HepG2 (cell line): ENCODE data around the gene ZNF117. TPM values are rescaled to one million over a fixed set of nuclear protein-coding genes. Genes with fewer than 3 reads are reported as not detected.

Source experiments
- ATAC-seq: fragments of 200-7000 bp; cut with Tn5 transposase; 3 replicates; pipeline ENCODE4 v1.9.1; 2020; ENCODE audit warnings: mild to moderate bottlenecking, moderate library complexity
- BruUV-seq: library from RNA; stranded (reverse); fragments of 400-500 nt; replicated peaks from 2 replicates; lab custom pipeline; 2021; lab: Mats Ljungman, UMichigan
- CTCF ChIA-PET: fragments of 300-600 bp; formaldehyde crosslinking; extraction: SDS; loops from one replicate; lab custom pipeline; 2021; ENCODE audit warnings: low total read pairs, inconsistent platforms, low intra/inter-chr PET ratio; lab: Yijun Ruan, JAX
- POLR2A ChIA-PET: fragments of 350-600 bp; sonication (Branson Sonifier 250); formaldehyde crosslinking; loops from one replicate; lab custom pipeline; 2020; ENCODE audit warnings: antibody characterized with exemption, inconsistent platforms; lab: Yijun Ruan, JAX
- DNase-seq: peaks from one replicate; pipeline ENCODE4 v3.0.0-alpha.2; 2015; ENCODE audit warnings: low spot score
- FAIRE-seq: peaks from 3 replicates; lab custom pipeline; 2011; peaks lifted over from hg19 to GRCh38; lab: Jason Lieb, UNC
- H2AFZ ChIP-seq: one replicate; pipeline ENCODE4 v1.6.1; 2011; ENCODE audit warnings: low read length, inconsistent platforms
- H3K27ac ChIP-seq: fragments of 300-600 bp; 3 replicates; pipeline ENCODE4 v1.8.0; 2011; ENCODE audit warnings: mixed run types, mild to moderate bottlenecking, mixed read lengths, low read length, inconsistent platforms; ENCODE audit not compliant: insufficient read depth; ENCODE audit errors: extremely low read length
- H3K27me3 ChIP-seq, 2 experiments: fragments of 200-600 bp in 1 of 2; 2 replicates in 1 of 2; 3 replicates in 1 of 2; pipeline versions ENCODE4 v1.6.0 to v1.8.0; 2011; ENCODE audit warnings: low read length in 2 of 2, mild to moderate bottlenecking in 2 of 2, moderate library complexity in 2 of 2, inconsistent platforms in 1 of 2; ENCODE audit not compliant: insufficient read depth in 2 of 2, control insufficient read depth in 1 of 2
- H3K36me3 ChIP-seq, 2 experiments: fragments of 200-600 bp in 1 of 2; replicated peaks in 1 of 2; 2 replicates in 1 of 2; 3 replicates in 1 of 2; pipeline versions ENCODE4 v1.5.1 to v1.8.0; 2011; ENCODE audit warnings: low read length in 2 of 2, inconsistent platforms in 1 of 2; ENCODE audit not compliant: insufficient read depth in 2 of 2, control insufficient read depth in 1 of 2
- H3K4me1 ChIP-seq: 2 replicates; pipeline ENCODE4 v1.5.1; 2012; ENCODE audit warnings: low read length, inconsistent platforms; ENCODE audit not compliant: insufficient read depth
- H3K4me2 ChIP-seq: 2 replicates; pipeline ENCODE4 v1.6.0; 2011; ENCODE audit warnings: low read depth, low read length, inconsistent platforms
- H3K4me3 ChIP-seq, 3 experiments: fragments of 200-600 bp in 1 of 3; sonication (generic), shearing (Covaris generic) in 1 of 3; replicated peaks in 1 of 3; 2 replicates each; pipeline ENCODE4 v1.5.1; 2011 to 2016; ENCODE audit warnings: low read length in 3 of 3, inconsistent platforms in 2 of 3, low read depth in 2 of 3, mild to moderate bottlenecking in 2 of 3, control low read depth in 1 of 3, mixed read lengths in 1 of 3; ENCODE audit not compliant: insufficient read depth in 1 of 3
- H3K79me2 ChIP-seq: one replicate; pipeline ENCODE4 v1.6.1; 2011; ENCODE audit warnings: low read length, inconsistent platforms; ENCODE audit not compliant: insufficient read depth
- H3K9ac ChIP-seq: 2 replicates; pipeline ENCODE4 v1.6.0; 2011; ENCODE audit warnings: mild to moderate bottlenecking, low read depth, low read length, inconsistent platforms; ENCODE audit not compliant: insufficient read depth
- H3K9me3 ChIP-seq: 2 replicates; pipeline ENCODE4 v1.5.1; 2012; ENCODE audit warnings: mild to moderate bottlenecking, low read length
- H4K20me1 ChIP-seq: 2 replicates; pipeline ENCODE4 v1.6.0; 2011; ENCODE audit warnings: inconsistent platforms, mild to moderate bottlenecking, low read length, moderate library complexity; ENCODE audit not compliant: insufficient read depth
- CCDC6 ChIP-seq: sonication (generic); formaldehyde crosslinking; IDR thresholded peaks from 2 replicates; pipeline ENCODE4 v1.8.1; 2022; ENCODE audit warnings: mild to moderate bottlenecking, missing genetic modification reagents, moderate library complexity
- CREB1 ChIP-seq, 2 experiments: fragments of 450-650 bp in 1 of 2; IDR thresholded peaks; 2 replicates each; pipeline ENCODE4 v1.6.1; 2016 to 2017; ENCODE audit warnings: control low read depth in 1 of 2, mild to moderate bottlenecking in 1 of 2, missing compliant biosample characterization in 1 of 2, missing genetic modification characterization in 1 of 2
- HDAC1 ChIP-seq: sonication (generic); formaldehyde crosslinking; IDR thresholded peaks from 2 replicates; pipeline ENCODE4 v1.5.1; 2020; ENCODE audit warnings: mild to moderate bottlenecking, missing genetic modification reagents
- JUNB ChIP-seq: sonication (generic); formaldehyde crosslinking; IDR thresholded peaks from 2 replicates; pipeline ENCODE4 v1.8.0; 2022; ENCODE audit warnings: missing genetic modification reagents, mild to moderate bottlenecking, borderline replicate concordance
- MED1 ChIP-seq: sonication (generic); formaldehyde crosslinking; IDR thresholded peaks from 2 replicates; pipeline ENCODE4 v1.4.0; 2020; ENCODE audit warnings: missing genetic modification reagents
- NRL ChIP-seq: sonication (generic); formaldehyde crosslinking; IDR thresholded peaks from 2 replicates; pipeline ENCODE4 v1.5.0; 2020; ENCODE audit warnings: missing genetic modification reagents, mild to moderate bottlenecking, moderate library complexity, borderline replicate concordance
- POLR2AphosphoS5 ChIP-seq: IDR thresholded peaks from 2 replicates; pipeline ENCODE4 v1.6.1; 2012; ENCODE audit warnings: low read depth, low read length
- REPIN1 ChIP-seq: sonication (generic); formaldehyde crosslinking; IDR thresholded peaks from 2 replicates; pipeline ENCODE4 v1.8.0; 2022; ENCODE audit warnings: missing genetic modification reagents, low read depth, mild to moderate bottlenecking, borderline replicate concordance
- TCF7L2 ChIP-seq: IDR thresholded peaks from 2 replicates; pipeline ENCODE4 v1.6.1; 2011; ENCODE audit warnings: mild to moderate bottlenecking, low read depth, low read length, moderate library complexity
- ZBTB20 ChIP-seq: sonication (generic); formaldehyde crosslinking; IDR thresholded peaks from 2 replicates; pipeline ENCODE4 v1.8.1; 2023; ENCODE audit warnings: missing genetic modification reagents, low read depth, mild to moderate bottlenecking, borderline replicate concordance
- ZC3H4 ChIP-seq: sonication (generic); formaldehyde crosslinking; IDR thresholded peaks from 2 replicates; pipeline ENCODE4 v1.4.0; 2020; ENCODE audit warnings: missing genetic modification reagents, borderline replicate concordance
- ZFY ChIP-seq: sonication (generic); formaldehyde crosslinking; IDR thresholded peaks from 2 replicates; pipeline ENCODE4 v1.4.0; 2020; ENCODE audit warnings: missing genetic modification reagents
- ZNF251 ChIP-seq: sonication (generic); formaldehyde crosslinking; IDR thresholded peaks from 2 replicates; pipeline ENCODE4 v1.9.0; 2021; ENCODE audit warnings: mild to moderate bottlenecking, missing genetic modification reagents
- ZNF552 ChIP-seq: sonication (generic); formaldehyde crosslinking; IDR thresholded peaks from 2 replicates; pipeline ENCODE4 v1.9.0; 2022; ENCODE audit warnings: missing genetic modification reagents, mild to moderate bottlenecking, borderline replicate concordance
- ZNF766 ChIP-seq: sonication (generic); formaldehyde crosslinking; IDR thresholded peaks from 2 replicates; pipeline ENCODE4 v1.5.0; 2020; ENCODE audit warnings: missing genetic modification reagents, borderline replicate concordance
- ZNF850 ChIP-seq: sonication (generic); formaldehyde crosslinking; conservative IDR thresholded peaks from 2 replicates; pipeline ENCODE4 v1.9.0; 2021; ENCODE audit warnings: mild to moderate bottlenecking, missing genetic modification reagents
- WGBS: methylation state at CpG from one replicate; pipeline ENCODE4 v1.1.6; 2017; ENCODE audit warnings: low lambda C conversion rate; 5-methylcytosine and 5-hydroxymethylcytosine counted together
- in situ Hi-C: cut with HindIII; loops from 2 replicates; pipeline ENCODE4 v1.10.0; 2017; ENCODE audit warnings: low pct_unique_long_range_greater_than_20kb; ENCODE audit not compliant: extremely low pct_ligation_motif_present
- intact Hi-C: fragments of 100-400 bp; cut with micrococcal nuclease; formaldehyde crosslinking; loops from one replicate; pipeline ENCODE4 v1.10.0; 2022; ENCODE audit not compliant: unreplicated experiment
- polyA plus RNA-seq, 8 experiments: library from polyadenylated mRNA; depleted of rRNA in 3 of 8; stranded (reverse) in 7 of 8; unstranded in 1 of 8; fragments of >200 nt; fragmentation: Illumina TruSeq in 4 of 8; extraction: Trizol in 4 of 8; gene quantifications; 2 replicates each; pipeline versions ENCODE4 v1.2.1 to v1.2.3, GENCODE V29; 2011 to 2016; ENCODE audit warnings: low read depth in 4 of 8, missing spikeins in 1 of 8, mixed read lengths in 1 of 8; ENCODE audit not compliant: insufficient read depth in 1 of 8
- total RNA-seq, 5 experiments: library from RNA; depleted of rRNA; stranded (reverse); fragments of >200 nt; fragmentation: Illumina TruSeq; extraction: Trizol; gene quantifications; 2 replicates each; pipeline ENCODE4 v1.2.3, GENCODE V29; 2016; ENCODE audit warnings: low read depth in 1 of 5
- TF ChIP-seq, protein P1 (sequence below): IDR thresholded peaks from 2 replicates; pipeline ENCODE4 v1.6.1; 2012; ENCODE audit warnings: low read depth, low read length, improper control_type of control experiment
- TF ChIP-seq, protein P2 (sequence below): sonication (generic); formaldehyde crosslinking; IDR thresholded peaks from 2 replicates; pipeline ENCODE4 v1.5.1; 2020; ENCODE audit warnings: missing genetic modification reagents, mild to moderate bottlenecking, borderline replicate concordance

ZNF117 gene
- total and polyA plus RNA-seq, 2 of the 13 experiments (the other 11 are each of a cell fraction or from before 2014, with no cell fraction given), result 6.6 to 20.0 TPM

DNA sequence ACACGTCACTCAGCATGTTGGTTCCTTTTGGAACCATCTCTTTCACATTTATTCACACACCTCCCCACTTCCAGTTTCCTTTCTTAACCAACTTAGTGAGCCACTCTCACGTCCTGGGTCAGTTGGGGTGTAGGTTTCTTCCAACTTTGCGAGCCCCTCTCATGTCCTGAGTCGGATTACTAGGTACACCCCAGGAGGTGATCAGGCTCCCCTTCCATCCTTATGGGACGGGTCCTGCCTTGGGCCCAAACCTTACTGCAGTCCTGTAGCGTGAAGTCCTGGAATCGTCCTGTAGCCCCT is 8.0 kb upstream of the ZNF117 start (continued):
- TF ChIP-seq CCDC6 (CRISPR knock-in tag) (no peak), ZC3H4 (CRISPR knock-in tag) (0 out of 2 replicates have a peak, but pooled peaks have one; percentile 89), HDAC1 (CRISPR knock-in tag) (no peak), NRL (CRISPR knock-in tag) (peak; percentile 83; the same call in 1 of the 2 replicates), ZNF850 (CRISPR knock-in tag) (no peak), REPIN1 (no peak), TCF7L2 (no peak), ZBTB20 (CRISPR knock-in tag) (no peak)
- TF ChIP-seq, protein P1, sequence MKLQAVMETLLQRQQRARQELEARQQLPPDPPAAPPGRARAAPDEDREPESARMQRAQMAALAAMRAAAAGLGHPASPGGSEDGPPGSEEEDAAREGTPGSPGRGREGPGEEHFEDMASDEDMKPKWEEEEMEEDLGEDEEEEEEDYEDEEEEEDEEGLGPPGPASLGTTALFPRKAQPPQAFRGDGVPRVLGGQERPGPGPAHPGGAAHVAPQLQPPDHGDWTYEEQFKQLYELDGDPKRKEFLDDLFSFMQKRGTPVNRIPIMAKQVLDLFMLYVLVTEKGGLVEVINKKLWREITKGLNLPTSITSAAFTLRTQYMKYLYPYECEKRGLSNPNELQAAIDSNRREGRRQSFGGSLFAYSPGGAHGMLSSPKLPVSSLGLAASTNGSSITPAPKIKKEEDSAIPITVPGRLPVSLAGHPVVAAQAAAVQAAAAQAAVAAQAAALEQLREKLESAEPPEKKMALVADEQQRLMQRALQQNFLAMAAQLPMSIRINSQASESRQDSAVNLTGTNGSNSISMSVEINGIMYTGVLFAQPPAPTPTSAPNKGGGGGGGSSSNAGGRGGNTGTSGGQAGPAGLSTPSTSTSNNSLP, result no peak

DNA sequence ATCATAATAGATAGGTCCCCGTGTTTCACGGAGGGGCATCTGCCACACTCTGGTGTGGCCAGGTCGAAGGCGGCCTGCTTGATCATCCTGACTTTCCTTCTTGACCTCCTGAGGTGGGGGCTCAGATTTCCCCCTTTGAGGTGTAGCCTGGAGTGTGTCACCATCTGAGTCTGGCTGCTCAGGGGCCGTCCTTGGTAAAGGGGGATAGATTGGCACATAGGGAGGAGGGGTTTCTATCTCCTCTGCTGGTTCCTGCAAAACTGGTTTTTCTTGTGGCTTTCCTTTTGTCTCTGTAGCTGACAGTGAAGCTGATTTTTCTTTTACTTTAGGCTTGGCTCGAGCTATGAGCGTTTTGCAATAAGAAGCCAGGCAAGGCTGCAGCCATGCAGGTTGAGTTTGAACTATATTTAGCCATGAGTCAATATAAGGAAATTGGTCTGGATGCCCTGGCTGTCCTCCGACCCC is 7.1 kb upstream of the ZNF117 start:
- peaks cover 13% of the 10 kb centered on the region; the same call in 1 of the 2 replicates for H3K9me3 ChIP-seq
- intact Hi-C loops, result no loop called here
- H4K20me1 ChIP-seq, result no peaks in the 10 kb centered on the region
- no peak overlapping the region for H2AFZ ChIP-seq
- BruUV-seq, result no TSS peak
- ATAC-seq (no peak), FAIRE-seq (no peak), DNase-seq (no peak)
- peak overlapping the region; percentile 90 for H3K27ac ChIP-seq
- H3K9ac ChIP-seq, result peak overlapping the region; percentile 63; the same call in 1 of the 2 replicates
- H3K36me3 ChIP-seq, result peaks cover 0 to 22% of the 10 kb centered on the region in 2 experiments; a peak in 4 of 5 replicates
- peaks cover 59% of the 10 kb centered on the region for H3K4me1 ChIP-seq
- H3K4me3 ChIP-seq, result no peak overlapping the region
- in situ Hi-C loops, result no loop called here
- H3K27me3 ChIP-seq, result no peaks in the 10 kb centered on the region
- H3K4me2 ChIP-seq, result 0 out of 2 replicates have a peak overlapping the region, but pooled peaks have one; percentile 14
- POLR2A ChIA-PET, result interaction anchor here (1.0 to 1.6 kb wide), 6 partner anchors 8 to 478 kb away, joined by 3 to 18 read pairs (median 4); partner anchors contain the start of gene ERV3-1
- H3K79me2 ChIP-seq, result peaks cover 24% of the 10 kb centered on the region
- WGBS, result 80% methylated on average over 6 of the region's 8 CpGs
- CTCF ChIA-PET, result no interaction called here
- TF ChIP-seq ZNF766 (CRISPR knock-in tag) (no peak), ZNF552 (CRISPR knock-in tag) (no peak), MED1 (peak; percentile 13; the same call in 1 of the 2 replicates), ZNF251 (CRISPR knock-in tag) (no peak), ZFY (0 out of 2 replicates have a peak, but pooled peaks have one; percentile 17), JUNB (CRISPR knock-in tag) (no peak), POLR2AphosphoS5 (peak; percentile 21; the same call in 1 of the 2 replicates), CREB1 (IDR thresholded peaks at IDR 0.05) (no peak), CREB1 (CRISPR knock-in tag; IDR thresholded peaks at IDR 0.05) (no peak)
- TF ChIP-seq, protein P2, sequence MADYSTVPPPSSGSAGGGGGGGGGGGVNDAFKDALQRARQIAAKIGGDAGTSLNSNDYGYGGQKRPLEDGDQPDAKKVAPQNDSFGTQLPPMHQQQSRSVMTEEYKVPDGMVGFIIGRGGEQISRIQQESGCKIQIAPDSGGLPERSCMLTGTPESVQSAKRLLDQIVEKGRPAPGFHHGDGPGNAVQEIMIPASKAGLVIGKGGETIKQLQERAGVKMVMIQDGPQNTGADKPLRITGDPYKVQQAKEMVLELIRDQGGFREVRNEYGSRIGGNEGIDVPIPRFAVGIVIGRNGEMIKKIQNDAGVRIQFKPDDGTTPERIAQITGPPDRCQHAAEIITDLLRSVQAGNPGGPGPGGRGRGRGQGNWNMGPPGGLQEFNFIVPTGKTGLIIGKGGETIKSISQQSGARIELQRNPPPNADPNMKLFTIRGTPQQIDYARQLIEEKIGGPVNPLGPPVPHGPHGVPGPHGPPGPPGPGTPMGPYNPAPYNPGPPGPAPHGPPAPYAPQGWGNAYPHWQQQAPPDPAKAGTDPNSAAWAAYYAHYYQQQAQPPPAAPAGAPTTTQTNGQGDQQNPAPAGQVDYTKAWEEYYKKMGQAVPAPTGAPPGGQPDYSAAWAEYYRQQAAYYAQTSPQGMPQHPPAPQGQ, result 0 out of 2 replicates have a peak, but pooled peaks have one; percentile 29
